Measurements from ENCODE around the gene FAM170A. TPM values are rescaled to one million over a fixed set of nuclear protein-coding genes. Genes with fewer than 3 reads are reported as not detected.

Gene FAM170A
- total RNA-seq, 1 experiment from 2014 or later: not detected

DNA sequence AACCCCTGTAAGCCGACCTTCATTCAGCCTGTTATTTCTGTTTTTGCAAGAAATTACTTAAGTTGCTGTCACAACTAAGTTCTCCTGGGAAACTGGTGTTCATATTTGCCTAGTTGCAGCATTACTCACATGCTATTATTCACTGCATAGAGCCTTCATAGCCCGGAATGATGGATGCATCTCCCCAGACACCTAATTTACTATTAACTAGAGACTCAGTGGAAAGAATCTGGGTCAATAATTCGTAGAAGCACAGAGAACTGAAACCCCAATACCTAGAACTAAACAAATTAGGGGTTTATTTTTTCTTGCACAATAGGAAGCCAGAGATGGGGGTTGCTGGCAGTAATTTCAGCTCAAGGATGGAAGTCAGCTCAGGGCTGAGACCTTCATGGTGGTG lies 45.7 kb upstream of the FAM170A start:
- peaks cover 15% of the 10 kb centered on the region for H3K9me3 Mint-ChIP-seq
- H3K4me3 Mint-ChIP-seq: no peak overlapping the region
- peaks cover 2% of the 10 kb centered on the region; the same call in 1 of the 2 replicates for H3K36me3 Mint-ChIP-seq
- H3K4me1 Mint-ChIP-seq: peaks cover 26% of the 10 kb centered on the region
- H3K27ac Mint-ChIP-seq: no peak overlapping the region
- ChIA-PET CTCF (interaction anchor here (1.6 kb wide), 1 partner anchor 113 kb away, joined by 6 read pairs; no protein-coding TSS in a partner anchor), POLR2A (no interaction called here)
- no peak for TF ChIP-seq CREB1 (CRISPR knock-in tag; IDR thresholded peaks at IDR 0.05)
- no peak for ATAC-seq
- no peak for DNase-seq (ENCODE audit: low spot score)
- H3K27me3 Mint-ChIP-seq (ENCODE audit: low read depth): no peaks in the 10 kb centered on the region

DNA sequence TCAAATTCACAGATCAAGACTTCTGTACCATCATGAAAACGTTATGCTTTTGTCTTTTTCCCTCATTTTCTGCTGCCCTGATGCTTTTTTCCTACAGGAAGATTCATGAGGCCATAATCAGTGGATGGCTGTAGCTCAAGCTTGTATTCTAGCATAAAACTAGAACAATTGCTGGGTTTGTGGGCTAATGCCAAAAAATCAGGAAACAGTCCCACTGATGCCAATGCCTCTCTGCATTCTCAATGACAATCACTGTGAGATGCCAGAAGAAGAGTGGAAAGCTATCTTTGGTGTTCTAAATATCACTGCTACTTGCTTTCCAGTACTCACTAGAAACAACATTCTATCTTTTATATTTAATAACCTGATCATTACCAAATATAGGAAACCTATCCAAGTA lies 33.3 kb upstream of the FAM170A start:
- CTCF ChIA-PET: interaction anchor here (1.2 to 1.5 kb wide), 2 partner anchors 15 to 139 kb away, joined by 3 to 7 read pairs; no protein-coding TSS in a partner anchor
- H3K27me3 Mint-ChIP-seq (ENCODE audit: low read depth): no peaks in the 10 kb centered on the region
- no peak for ATAC-seq
- peaks cover 23% of the 10 kb centered on the region for H3K9me3 Mint-ChIP-seq
- DNase-seq (ENCODE audit: low spot score): no peak
- peaks cover 18% of the 10 kb centered on the region for H3K36me3 Mint-ChIP-seq
- no peak overlapping the region for H3K4me3 Mint-ChIP-seq
- H3K27ac Mint-ChIP-seq: no peak overlapping the region
- H3K4me1 Mint-ChIP-seq: no peaks in the 10 kb centered on the region
- TF ChIP-seq NFYB (CRISPR knock-in tag; conservative IDR thresholded peaks at IDR 0.05; ENCODE audit: low read depth): no peak
- TF ChIP-seq, protein P1, sequence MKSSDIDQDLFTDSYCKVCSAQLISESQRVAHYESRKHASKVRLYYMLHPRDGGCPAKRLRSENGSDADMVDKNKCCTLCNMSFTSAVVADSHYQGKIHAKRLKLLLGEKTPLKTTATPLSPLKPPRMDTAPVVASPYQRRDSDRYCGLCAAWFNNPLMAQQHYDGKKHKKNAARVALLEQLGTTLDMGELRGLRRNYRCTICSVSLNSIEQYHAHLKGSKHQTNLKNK (CRISPR knock-in tag; IDR thresholded peaks at IDR 0.05): no peak
- TF ChIP-seq, protein P2, sequence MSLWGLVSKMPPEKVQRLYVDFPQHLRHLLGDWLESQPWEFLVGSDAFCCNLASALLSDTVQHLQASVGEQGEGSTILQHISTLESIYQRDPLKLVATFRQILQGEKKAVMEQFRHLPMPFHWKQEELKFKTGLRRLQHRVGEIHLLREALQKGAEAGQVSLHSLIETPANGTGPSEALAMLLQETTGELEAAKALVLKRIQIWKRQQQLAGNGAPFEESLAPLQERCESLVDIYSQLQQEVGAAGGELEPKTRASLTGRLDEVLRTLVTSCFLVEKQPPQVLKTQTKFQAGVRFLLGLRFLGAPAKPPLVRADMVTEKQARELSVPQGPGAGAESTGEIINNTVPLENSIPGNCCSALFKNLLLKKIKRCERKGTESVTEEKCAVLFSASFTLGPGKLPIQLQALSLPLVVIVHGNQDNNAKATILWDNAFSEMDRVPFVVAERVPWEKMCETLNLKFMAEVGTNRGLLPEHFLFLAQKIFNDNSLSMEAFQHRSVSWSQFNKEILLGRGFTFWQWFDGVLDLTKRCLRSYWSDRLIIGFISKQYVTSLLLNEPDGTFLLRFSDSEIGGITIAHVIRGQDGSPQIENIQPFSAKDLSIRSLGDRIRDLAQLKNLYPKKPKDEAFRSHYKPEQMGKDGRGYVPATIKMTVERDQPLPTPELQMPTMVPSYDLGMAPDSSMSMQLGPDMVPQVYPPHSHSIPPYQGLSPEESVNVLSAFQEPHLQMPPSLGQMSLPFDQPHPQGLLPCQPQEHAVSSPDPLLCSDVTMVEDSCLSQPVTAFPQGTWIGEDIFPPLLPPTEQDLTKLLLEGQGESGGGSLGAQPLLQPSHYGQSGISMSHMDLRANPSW (CRISPR knock-in tag; conservative IDR thresholded peaks at IDR 0.05; ENCODE audit: low read depth): no peak
- TF ChIP-seq, protein P3, sequence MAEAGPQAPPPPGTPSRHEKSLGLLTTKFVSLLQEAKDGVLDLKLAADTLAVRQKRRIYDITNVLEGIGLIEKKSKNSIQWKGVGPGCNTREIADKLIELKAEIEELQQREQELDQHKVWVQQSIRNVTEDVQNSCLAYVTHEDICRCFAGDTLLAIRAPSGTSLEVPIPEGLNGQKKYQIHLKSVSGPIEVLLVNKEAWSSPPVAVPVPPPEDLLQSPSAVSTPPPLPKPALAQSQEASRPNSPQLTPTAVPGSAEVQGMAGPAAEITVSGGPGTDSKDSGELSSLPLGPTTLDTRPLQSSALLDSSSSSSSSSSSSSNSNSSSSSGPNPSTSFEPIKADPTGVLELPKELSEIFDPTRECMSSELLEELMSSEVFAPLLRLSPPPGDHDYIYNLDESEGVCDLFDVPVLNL (CRISPR knock-in tag; IDR thresholded peaks at IDR 0.05; ENCODE audit: borderline replicate concordance, low read depth): no peak
- no peak for TF ChIP-seq EMX1 (CRISPR knock-in tag; IDR thresholded peaks at IDR 0.05)
- TF ChIP-seq, protein P4, sequence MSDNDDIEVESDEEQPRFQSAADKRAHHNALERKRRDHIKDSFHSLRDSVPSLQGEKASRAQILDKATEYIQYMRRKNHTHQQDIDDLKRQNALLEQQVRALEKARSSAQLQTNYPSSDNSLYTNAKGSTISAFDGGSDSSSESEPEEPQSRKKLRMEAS (CRISPR knock-in tag; IDR thresholded peaks at IDR 0.05): no peak
- TF ChIP-seq, protein P5, sequence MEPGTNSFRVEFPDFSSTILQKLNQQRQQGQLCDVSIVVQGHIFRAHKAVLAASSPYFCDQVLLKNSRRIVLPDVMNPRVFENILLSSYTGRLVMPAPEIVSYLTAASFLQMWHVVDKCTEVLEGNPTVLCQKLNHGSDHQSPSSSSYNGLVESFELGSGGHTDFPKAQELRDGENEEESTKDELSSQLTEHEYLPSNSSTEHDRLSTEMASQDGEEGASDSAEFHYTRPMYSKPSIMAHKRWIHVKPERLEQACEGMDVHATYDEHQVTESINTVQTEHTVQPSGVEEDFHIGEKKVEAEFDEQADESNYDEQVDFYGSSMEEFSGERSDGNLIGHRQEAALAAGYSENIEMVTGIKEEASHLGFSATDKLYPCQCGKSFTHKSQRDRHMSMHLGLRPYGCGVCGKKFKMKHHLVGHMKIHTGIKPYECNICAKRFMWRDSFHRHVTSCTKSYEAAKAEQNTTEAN (CRISPR knock-in tag; IDR thresholded peaks at IDR 0.05): no peak
- TF ChIP-seq TEAD1 (CRISPR knock-in tag; IDR thresholded peaks at IDR 0.05): no peak
- TF ChIP-seq, protein P6, sequence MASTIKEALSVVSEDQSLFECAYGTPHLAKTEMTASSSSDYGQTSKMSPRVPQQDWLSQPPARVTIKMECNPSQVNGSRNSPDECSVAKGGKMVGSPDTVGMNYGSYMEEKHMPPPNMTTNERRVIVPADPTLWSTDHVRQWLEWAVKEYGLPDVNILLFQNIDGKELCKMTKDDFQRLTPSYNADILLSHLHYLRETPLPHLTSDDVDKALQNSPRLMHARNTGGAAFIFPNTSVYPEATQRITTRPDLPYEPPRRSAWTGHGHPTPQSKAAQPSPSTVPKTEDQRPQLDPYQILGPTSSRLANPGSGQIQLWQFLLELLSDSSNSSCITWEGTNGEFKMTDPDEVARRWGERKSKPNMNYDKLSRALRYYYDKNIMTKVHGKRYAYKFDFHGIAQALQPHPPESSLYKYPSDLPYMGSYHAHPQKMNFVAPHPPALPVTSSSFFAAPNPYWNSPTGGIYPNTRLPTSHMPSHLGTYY (CRISPR knock-in tag; IDR thresholded peaks at IDR 0.05): no peak
- TF ChIP-seq FOXJ3 (CRISPR knock-in tag; IDR thresholded peaks at IDR 0.05; ENCODE audit: borderline replicate concordance): no peak
- TF ChIP-seq MXD4 (CRISPR knock-in tag; IDR thresholded peaks at IDR 0.05; ENCODE audit: borderline replicate concordance): no peak
- POLR2A ChIA-PET: interaction anchor here (0.7 kb wide), 1 partner anchor 10 kb away, joined by 3 read pairs; no protein-coding TSS in a partner anchor

DNA sequence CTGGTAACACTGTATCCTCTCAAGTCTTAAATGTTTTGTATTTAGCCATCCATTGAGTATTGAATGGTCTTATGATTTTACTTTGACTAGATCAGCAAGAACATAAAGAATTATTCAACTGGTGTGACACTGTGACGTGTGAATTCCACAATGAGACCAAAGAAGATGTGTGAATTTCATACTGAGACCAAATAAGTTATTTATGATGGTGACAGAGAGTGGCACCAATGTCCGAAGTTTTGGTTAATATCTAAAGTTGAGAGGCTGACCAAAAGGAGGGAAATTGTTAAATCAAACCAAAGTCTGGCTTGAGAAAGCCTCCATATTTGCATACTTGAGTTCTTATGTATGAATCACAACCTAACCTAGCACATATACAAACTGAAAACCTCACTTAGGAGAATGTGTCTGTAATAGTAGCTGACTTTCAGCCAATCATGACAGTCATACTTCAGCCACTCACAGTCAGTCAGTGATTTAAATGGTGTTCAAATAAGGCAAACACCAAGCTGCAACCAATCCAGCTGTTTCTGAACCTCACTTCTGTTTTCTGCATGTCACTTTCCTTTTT lies 31.5 kb upstream of the FAM170A start:
- peaks cover 18% of the 10 kb centered on the region for H3K36me3 Mint-ChIP-seq
- no peak overlapping the region for H3K4me3 Mint-ChIP-seq
- peaks cover 34% of the 10 kb centered on the region for H3K9me3 Mint-ChIP-seq
- CTCF ChIA-PET: no interaction called here
- DNase-seq (ENCODE audit: low spot score): no peak
- no peaks in the 10 kb centered on the region for H3K4me1 Mint-ChIP-seq
- H3K27ac Mint-ChIP-seq: no peak overlapping the region
- POLR2A ChIA-PET: no interaction called here
- no peak for ATAC-seq
- no peaks in the 10 kb centered on the region for H3K27me3 Mint-ChIP-seq (ENCODE audit: low read depth)
- TF ChIP-seq, protein P7, sequence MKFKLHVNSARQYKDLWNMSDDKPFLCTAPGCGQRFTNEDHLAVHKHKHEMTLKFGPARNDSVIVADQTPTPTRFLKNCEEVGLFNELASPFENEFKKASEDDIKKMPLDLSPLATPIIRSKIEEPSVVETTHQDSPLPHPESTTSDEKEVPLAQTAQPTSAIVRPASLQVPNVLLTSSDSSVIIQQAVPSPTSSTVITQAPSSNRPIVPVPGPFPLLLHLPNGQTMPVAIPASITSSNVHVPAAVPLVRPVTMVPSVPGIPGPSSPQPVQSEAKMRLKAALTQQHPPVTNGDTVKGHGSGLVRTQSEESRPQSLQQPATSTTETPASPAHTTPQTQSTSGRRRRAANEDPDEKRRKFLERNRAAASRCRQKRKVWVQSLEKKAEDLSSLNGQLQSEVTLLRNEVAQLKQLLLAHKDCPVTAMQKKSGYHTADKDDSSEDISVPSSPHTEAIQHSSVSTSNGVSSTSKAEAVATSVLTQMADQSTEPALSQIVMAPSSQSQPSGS (CRISPR knock-in tag; IDR thresholded peaks at IDR 0.05; ENCODE audit: borderline replicate concordance, low read depth): no peak
- TF ChIP-seq FOXK1 (CRISPR knock-in tag; IDR thresholded peaks at IDR 0.05) (no peak), ZNF263 (CRISPR knock-in tag; IDR thresholded peaks at IDR 0.05; ENCODE audit: low read depth) (no peak), NFATC4 (CRISPR knock-in tag; IDR thresholded peaks at IDR 0.05) (no peak), NR2C2 (CRISPR knock-in tag; IDR thresholded peaks at IDR 0.05) (no peak)
- TF ChIP-seq, protein P8, sequence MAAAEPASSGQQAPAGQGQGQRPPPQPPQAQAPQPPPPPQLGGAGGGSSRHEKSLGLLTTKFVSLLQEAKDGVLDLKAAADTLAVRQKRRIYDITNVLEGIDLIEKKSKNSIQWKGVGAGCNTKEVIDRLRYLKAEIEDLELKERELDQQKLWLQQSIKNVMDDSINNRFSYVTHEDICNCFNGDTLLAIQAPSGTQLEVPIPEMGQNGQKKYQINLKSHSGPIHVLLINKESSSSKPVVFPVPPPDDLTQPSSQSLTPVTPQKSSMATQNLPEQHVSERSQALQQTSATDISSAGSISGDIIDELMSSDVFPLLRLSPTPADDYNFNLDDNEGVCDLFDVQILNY (CRISPR knock-in tag; IDR thresholded peaks at IDR 0.05): no peak
- TF ChIP-seq, protein P9, sequence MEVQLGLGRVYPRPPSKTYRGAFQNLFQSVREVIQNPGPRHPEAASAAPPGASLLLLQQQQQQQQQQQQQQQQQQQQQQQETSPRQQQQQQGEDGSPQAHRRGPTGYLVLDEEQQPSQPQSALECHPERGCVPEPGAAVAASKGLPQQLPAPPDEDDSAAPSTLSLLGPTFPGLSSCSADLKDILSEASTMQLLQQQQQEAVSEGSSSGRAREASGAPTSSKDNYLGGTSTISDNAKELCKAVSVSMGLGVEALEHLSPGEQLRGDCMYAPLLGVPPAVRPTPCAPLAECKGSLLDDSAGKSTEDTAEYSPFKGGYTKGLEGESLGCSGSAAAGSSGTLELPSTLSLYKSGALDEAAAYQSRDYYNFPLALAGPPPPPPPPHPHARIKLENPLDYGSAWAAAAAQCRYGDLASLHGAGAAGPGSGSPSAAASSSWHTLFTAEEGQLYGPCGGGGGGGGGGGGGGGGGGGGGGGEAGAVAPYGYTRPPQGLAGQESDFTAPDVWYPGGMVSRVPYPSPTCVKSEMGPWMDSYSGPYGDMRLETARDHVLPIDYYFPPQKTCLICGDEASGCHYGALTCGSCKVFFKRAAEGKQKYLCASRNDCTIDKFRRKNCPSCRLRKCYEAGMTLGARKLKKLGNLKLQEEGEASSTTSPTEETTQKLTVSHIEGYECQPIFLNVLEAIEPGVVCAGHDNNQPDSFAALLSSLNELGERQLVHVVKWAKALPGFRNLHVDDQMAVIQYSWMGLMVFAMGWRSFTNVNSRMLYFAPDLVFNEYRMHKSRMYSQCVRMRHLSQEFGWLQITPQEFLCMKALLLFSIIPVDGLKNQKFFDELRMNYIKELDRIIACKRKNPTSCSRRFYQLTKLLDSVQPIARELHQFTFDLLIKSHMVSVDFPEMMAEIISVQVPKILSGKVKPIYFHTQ (CRISPR knock-in tag; IDR thresholded peaks at IDR 0.05): no peak

Data from WTC11 (cell line).